ENCODE measurements around the gene FIG4.

DNA sequence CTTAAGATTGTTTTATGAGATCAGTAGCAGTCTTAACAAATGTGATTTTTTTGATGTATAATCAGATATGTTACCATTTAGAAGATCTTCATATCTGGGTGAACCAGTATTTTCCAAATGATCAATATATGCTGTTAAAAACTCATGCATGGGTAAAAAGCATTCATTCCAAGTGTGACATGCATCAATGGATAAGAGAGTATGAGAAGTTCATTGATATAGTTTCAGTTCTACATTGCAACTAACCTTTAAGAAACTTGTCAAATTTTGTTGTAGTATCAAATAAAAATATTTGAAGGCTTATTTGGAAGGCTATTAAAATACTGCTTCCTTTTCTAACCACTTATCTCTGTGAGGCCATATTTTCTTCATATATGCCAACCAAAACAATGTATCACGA, 117.7 kb downstream of the FIG4 start:
- TF ChIP-seq POLR2A (IDR thresholded peaks at IDR 0.05; ENCODE audit: low read length) (no peak), RCOR1 (IDR thresholded peaks at IDR 0.05; ENCODE audit: low read depth, low read length) (no peak), PHF8 (IDR thresholded peaks at IDR 0.05; ENCODE audit: borderline replicate concordance, low read depth) (no peak), SREBF2 (IDR thresholded peaks at IDR 0.05) (no peak), TP53 (CRISPR knock-in tag; IDR thresholded peaks at IDR 0.05) (no peak), RAD21 (conservative IDR thresholded peaks at IDR 0.05 in 1 of 2, IDR thresholded peaks at IDR 0.05 in 1 of 2) (no peak), MAZ (IDR thresholded peaks at IDR 0.05; ENCODE audit: borderline replicate concordance, low read depth, low read length) (no peak), RFX5 (IDR thresholded peaks at IDR 0.05) (no peak), POLR2AphosphoS2 (conservative IDR thresholded peaks at IDR 0.05; ENCODE audit: low read length) (no peak)
- TF ChIP-seq, protein P1, sequence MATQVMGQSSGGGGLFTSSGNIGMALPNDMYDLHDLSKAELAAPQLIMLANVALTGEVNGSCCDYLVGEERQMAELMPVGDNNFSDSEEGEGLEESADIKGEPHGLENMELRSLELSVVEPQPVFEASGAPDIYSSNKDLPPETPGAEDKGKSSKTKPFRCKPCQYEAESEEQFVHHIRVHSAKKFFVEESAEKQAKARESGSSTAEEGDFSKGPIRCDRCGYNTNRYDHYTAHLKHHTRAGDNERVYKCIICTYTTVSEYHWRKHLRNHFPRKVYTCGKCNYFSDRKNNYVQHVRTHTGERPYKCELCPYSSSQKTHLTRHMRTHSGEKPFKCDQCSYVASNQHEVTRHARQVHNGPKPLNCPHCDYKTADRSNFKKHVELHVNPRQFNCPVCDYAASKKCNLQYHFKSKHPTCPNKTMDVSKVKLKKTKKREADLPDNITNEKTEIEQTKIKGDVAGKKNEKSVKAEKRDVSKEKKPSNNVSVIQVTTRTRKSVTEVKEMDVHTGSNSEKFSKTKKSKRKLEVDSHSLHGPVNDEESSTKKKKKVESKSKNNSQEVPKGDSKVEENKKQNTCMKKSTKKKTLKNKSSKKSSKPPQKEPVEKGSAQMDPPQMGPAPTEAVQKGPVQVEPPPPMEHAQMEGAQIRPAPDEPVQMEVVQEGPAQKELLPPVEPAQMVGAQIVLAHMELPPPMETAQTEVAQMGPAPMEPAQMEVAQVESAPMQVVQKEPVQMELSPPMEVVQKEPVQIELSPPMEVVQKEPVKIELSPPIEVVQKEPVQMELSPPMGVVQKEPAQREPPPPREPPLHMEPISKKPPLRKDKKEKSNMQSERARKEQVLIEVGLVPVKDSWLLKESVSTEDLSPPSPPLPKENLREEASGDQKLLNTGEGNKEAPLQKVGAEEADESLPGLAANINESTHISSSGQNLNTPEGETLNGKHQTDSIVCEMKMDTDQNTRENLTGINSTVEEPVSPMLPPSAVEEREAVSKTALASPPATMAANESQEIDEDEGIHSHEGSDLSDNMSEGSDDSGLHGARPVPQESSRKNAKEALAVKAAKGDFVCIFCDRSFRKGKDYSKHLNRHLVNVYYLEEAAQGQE (IDR thresholded peaks at IDR 0.05), result no peak
- TF ChIP-seq, protein P2, sequence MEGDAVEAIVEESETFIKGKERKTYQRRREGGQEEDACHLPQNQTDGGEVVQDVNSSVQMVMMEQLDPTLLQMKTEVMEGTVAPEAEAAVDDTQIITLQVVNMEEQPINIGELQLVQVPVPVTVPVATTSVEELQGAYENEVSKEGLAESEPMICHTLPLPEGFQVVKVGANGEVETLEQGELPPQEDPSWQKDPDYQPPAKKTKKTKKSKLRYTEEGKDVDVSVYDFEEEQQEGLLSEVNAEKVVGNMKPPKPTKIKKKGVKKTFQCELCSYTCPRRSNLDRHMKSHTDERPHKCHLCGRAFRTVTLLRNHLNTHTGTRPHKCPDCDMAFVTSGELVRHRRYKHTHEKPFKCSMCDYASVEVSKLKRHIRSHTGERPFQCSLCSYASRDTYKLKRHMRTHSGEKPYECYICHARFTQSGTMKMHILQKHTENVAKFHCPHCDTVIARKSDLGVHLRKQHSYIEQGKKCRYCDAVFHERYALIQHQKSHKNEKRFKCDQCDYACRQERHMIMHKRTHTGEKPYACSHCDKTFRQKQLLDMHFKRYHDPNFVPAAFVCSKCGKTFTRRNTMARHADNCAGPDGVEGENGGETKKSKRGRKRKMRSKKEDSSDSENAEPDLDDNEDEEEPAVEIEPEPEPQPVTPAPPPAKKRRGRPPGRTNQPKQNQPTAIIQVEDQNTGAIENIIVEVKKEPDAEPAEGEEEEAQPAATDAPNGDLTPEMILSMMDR (IDR thresholded peaks at IDR 0.05), result no peak

Measured in A549 (cell line).